HG03064 (cell line): ENCODE data around the gene PLXNA4.

Experiments
- ATAC-seq: cut with Tn5 transposase; IDR thresholded peaks from one replicate; pipeline ENCODE4 v1.9.1; 2021; ENCODE audit warnings: low read depth; ENCODE audit not compliant: unreplicated experiment

The PLXNA4 gene

DNA sequence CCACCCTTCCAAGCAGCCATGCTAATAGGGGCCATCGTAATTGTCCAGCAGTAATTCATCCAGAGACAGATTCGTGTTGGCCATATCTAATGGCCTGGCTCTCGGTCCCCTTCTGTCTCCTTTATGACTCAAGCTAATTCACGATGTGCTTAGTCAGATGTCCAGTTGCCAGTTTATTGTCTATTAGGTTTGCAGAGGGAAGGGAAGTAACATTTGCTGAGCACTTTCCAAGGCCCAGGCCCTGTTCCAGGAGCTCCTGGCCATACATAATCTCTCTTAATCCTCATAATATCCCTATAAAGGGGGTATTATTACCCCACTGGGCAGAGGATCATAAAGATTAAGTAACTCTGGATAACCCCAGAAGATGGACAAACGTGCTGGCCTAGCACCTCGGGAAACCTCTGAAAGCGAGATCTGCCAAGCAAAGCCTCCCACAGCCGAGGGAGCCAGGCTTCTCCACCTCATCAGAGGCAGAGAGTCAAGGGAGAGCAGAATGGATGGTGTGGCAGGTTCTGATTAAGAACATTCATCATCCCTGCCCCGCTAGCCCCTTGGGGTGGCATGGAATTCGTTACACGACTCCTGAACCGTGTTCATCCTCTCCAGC lies 153.7 kb downstream of the PLXNA4 start:
- ATAC-seq: no peak

DNA sequence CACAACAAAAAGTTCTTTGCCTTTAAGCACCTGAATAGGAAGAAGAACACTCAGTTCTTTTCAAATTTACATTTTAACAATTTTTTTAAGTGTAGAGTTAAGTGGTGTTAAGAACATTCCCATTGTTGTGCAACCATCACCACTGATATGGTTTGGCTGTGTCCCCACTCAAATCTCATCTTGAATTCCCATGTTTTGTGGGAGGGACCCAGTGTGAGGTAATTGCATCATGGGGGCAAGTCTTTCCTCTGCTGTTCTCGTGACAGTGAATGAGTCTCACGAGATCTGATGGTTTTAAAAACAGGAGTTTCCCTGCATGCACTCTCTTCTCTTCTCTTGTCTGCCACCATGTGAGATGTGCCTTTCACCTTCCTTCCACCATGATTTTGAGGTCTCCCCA lies 155.7 kb downstream of the PLXNA4 start:
- ATAC-seq: no peak

DNA sequence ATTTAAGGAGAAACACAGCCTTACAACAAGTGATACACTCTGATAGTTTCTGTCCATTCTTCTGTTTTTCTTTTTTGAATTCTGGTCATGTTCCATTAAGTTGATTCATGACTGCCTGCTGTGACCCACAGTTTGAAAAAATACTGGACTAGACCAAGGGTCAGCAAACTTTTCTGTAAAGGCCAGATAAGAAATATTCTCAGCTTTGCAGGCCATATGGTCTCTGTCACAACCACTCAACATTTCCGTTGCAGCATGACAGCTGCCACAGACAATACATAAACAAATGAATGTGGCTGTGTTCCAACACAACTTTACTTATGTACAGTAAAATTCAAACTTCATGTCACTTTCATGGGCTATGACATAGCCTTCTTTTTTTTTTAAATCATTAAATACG lies 156.7 kb downstream of the PLXNA4 start:
- ATAC-seq: no peak

DNA sequence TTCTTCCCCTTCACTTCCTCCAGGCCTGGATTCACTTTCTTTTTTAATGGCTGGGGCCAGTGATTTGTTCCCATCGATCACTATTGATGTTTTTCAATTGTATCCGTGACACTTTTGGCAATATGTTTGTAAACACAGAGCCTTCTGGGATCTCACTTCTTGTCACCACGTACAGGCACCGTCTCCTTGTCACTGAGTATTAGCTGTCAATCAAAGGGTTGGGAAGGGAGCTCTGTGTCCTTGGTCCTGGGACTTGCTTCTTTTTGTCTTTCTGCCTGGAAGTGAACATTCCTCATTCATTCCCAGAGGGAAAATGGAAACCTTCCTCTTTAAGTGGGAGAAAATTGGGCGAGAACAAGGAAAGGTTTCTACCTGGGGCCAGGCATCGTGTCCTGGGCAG lies 157.4 kb downstream of the PLXNA4 start:
- no peak for ATAC-seq

DNA sequence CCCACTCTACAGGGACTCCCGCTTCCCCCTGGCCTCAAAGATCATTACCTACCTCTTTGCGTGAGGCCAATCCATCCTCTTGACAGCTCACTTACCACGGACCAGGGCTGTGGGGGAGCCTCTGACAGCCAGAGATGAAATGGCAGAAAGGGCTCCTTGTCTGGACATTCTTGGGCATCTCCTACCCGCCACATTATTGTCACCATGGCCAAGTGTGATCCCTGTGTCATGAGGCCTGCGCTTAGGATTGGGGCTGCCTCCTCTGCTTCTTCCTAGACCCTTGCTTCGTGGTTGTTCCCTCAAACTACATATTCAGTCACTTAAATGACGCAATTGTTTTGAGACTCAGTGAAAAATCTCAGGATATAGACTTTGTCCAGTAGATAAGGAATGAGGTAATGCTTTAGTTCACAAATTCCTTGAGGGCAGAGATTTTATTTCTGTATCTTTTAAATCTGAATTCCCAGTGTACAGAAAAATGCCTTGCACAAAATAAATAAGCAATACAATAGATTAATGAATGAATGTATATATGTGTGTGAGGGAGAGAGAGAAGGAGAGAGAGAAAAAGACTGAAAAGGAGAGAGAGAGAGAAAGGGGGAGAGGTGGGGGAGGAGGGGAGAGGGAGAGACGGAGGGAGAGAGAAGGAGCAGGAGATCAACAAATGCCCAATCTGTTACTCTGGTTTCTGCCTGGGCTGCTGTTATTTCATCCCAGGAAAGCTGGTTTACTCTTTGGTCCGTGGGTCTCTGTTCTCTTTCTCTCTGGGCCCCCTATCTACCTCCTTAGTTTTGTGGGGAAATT lies 159.0 kb downstream of the PLXNA4 start:
- no peak for ATAC-seq

DNA sequence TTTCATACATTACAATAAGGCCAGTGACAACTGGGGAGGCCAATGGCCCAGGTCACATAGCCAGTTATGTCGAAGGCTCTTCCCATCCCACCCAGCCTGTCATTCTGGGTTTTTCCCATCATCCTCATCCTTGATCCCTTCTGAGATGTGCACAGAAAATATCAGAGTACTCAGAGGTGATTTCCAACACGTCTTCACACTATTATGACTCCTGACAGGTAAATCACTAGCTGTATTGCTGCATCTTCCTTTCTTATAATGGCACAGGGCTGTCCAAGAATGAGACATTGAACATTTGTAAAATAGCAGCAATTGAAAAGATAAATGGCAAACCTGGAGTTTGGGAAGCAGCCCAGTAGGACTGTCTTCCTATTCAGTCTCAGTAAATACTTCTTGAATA lies 159.9 kb downstream of the PLXNA4 start:
- ATAC-seq: no peak

DNA sequence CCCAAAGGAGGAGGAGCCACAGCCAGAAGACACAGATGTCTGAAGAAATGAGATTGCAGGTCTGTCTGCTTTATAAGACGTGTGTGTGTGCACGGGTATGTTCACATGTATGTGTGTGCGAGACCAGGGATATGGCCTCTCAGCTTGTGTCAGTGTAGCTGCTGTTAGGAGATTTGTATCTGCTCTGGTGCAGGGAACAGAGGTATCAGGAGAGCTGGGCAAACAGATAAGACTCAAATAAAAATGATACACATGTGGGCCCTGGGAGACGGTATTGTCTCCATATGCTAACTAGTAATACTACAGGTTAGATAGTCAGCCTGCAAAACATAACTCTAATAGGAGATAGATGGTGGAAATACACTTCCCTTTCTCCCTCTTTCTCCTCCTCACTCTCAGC lies 161.0 kb downstream of the PLXNA4 start:
- no peak for ATAC-seq

DNA sequence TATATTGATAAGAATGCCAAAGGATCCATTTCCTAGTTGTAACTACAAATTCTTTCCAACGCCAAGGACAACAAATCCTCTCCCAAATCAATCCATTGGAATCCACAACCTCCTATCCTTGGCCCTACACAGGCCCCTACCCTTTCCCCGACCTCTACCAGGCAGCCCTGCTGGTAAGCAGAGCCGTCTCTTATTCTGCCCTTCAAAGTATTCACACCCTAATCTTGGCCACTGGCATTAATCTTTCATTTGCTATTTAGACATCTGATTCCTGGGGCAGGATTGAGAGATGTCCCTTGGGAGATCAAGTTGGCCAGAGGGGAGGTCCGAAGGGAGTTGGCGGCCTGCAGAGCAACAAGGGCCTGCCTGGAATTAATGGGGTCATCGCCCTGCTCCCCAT lies 161.4 kb downstream of the PLXNA4 start:
- ATAC-seq: no peak

DNA sequence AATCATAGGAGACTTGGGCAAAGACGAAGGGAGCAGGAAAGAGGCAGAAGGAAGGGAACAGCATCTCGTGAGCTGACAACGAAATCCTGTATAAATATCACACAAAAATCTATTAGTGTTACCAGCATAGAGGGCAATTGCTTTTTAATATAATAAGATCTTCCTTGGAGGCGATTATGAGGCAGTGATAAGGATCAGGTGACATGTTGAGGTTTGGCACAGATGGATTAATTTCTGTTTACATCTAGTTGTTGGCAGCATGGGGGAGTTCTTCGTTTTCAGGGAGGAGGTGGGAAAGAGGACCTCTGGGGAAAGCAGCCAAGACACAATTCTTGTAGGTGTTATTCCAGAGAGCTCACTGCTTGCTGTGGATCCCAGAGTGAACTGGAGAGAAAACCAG lies 163.8 kb downstream of the PLXNA4 start:
- no peak for ATAC-seq

DNA sequence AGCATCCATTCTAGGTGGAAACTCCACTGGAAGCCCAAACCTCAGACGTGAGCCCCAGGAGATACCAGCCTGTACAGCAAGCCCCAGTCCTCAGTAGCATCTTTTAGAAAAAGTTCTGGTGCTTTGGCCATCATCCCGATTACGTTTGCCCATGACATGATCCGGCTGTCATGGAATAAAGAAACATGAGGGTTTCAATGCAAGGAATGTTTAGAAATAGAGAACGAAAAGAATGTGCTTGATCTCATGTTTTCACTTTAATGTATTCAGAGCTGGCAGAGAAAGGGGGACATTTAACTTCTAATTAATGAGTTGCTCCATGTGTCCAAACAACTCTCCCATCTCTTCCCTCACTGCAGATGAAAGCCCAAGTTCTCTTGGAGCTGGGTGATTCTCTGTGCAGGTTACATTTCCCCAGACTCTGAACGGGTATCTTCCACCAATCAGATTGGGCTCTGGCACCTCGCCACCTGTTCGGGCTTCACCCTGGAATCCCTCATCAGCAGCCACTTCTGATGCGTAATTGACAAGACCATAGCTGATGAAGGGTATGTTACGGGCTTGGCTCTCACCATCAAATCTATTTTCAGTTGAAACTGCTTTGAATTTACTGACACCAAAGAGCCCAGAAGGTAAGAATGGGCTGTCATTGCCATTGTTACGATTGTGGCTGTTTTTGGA lies 165.3 kb downstream of the PLXNA4 start:
- no peak for ATAC-seq

DNA sequence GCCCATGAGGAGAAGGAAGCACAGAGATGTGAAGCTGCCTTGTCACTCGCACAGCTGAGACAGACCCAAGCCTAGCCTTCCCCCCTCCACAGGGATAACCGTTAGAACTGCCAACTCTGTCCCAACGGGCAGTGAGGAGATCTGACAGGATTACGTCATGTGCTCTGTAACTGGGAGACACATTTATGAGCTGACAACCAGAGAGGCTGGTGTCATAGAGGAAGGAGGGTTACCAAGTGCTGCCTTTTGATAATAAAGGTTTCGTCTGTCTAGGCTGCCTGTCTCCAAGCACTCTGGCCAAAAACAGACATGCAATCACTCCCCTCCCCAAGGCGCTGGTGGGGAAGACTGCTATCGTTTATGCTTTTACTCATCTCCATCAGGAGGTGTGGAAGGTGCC lies 165.9 kb downstream of the PLXNA4 start:
- ATAC-seq: no peak

DNA sequence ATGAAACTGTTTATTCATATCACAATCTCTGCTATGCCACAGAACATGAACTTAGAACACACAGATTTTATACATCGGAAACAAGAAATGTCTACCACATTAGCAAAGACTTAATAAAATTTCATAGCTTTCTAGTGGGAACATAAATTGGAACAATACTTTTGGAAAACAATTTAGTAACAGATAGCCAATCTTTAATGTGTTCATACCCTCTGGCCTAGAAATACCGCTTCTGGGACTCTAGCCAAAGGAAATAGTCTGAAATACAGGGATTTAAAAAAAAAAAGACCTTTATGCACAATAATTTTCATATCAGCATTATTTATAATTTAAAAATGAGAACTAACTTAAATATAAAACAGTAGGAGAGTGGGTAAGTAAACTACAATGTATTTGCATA lies 168.5 kb downstream of the PLXNA4 start:
- ATAC-seq: no peak

DNA sequence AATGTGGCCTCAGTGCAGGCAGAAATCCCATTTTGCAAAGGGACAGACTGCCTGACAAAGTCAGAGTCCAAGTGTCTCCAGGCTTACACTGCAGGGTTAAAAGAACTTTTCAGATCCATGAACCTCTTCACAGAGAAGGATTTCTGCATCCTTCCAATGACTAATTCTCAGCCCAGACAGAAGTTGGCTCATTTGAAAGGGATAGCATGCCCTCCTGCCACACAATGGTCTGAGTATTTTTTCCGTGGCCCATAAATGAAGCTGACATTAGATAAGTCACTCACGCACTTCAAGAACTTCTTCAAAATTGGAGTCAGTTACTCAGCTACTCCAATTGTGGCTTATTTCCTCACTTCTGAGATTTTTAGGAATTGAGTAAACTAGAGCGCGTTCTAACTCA lies 170.2 kb downstream of the PLXNA4 start:
- no peak for ATAC-seq

DNA sequence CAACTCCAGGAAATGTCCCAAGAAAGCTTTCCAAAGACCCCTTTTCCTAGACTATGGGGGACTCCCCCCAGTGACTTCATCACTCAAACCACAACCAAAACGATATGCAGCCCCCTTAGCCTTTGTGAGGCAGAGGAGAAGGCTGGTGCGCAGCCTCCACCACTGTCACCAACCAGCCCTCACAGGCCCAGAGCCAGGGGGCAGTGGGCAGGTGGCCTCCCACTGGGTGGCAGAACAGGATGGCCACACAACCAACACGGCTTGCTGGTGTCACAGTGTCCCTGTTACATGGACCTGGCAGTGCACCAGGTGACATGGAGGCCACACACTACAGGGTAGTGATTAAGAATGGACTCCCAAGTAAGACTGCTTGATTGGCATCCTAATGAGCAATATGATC lies 172.0 kb downstream of the PLXNA4 start:
- ATAC-seq: no peak

DNA sequence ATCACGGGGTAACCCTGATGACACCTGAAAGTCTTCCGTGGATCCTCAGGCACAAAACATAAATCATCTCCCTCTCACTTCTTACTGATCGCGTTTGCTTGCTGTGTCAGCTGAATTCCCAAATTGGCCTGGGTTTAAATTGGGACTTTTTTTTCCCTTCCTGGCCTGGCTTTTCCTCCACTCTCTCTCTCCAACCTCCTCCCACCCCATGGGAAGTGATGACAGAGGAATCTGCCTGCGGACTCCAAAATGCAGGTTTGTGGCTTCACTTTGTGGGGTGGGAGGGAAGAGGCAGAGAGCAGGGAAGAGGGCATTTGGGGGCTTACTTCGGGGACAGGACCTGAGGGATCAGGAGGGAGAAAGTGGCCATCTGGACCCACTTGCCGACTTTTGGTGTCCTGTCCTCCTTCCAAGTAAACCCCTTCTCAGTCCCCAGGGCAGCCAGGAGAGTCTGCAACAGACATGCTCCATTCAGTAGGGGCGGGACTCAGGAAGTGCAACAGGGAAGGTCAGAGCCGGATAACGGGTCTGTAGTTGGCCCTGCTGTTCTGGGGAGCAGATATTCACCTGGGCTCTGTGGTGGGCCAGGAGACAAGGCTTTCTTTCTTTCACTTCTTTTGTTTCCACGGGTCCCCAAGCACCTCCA lies 172.7 kb downstream of the PLXNA4 start:
- no peak for ATAC-seq

DNA sequence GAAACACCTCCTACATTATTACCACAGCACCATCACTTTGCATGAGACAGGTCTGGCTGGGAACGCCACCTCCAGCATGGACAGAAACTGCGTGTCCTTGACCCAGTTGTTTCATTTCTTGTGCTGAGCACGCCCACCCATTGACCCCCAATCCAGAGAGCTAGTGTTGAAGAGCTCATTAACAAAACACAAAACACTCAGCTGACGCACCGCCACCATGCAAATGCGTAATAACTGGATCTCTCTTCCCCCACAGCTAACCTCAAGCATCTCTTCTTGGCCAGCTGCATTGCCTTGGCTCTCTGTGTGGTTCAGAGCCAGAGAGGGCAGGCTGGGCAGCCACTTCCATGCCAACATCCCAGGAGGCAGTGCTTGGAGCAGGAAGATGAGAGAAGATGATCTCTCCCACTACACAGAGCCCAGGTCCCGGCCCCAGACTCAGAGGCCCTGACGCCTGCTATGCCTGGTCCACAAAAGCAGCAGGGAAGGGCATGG lies 173.5 kb downstream of the PLXNA4 start:
- no peak for ATAC-seq

DNA sequence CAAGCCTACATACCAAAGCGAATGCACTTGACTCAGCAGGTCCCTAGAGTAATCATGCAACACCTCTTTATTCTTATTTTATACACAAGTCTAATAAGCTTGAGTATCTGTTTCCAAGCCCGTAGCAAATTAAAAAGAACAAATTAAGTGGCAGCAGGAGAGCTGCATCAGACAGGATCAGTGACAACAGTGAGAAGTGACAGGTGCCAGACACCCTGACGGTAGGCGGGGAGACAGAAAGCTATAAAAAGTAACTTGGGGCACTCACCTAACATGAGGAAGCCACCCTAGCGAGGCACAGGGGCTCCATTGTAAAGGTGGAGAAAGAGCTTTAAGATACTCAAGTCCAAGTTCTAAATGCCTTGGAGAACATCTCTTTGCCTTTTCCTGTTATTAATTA lies 174.2 kb downstream of the PLXNA4 start:
- no peak for ATAC-seq

DNA sequence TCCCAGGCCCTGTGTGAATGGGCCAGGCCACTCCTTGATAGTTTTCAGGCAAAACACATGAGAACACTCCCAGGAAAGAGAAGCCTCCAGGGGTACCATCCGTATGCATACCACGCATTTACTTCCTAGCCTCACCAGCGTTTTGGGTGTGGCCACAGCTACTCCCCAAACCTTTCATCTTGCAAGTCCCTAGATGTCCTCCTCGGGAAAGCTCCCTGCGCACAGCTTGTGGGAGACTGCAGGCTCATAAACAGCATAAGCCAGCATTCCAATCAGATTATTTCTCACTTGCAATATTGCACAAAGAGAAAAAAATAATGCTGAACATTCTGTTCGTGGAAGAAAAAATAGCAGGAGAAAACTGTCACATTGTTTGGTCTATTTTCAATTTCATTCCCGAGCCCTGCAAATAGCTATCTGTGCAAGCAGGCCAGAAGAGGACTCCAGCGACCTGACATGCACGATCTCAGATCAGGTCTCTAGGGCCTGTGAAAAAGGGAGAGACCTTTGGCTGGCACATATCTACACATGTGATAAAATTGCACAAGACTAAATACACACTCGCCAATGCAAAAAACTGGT lies 175.6 kb downstream of the PLXNA4 start:
- no peak for ATAC-seq

DNA sequence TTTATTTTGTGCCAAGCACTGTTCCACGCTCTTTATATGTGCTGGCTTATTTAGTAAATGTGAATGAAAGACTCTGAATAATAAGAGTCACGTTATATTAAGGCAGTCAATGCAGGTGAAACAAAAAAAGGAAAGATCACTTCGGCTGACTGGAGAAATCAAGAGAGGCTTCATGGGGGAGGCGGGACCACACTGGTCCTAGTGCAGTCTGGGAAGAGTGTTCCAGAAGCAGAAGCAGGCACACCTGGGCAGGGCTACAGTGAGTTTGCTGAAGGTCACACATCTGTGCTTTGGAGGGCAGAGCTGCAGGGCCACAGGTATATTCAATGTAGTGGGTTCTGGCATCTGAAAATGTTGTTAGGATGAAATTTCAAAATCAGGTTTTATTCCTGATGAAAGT lies 176.9 kb downstream of the PLXNA4 start:
- ATAC-seq: no peak

DNA sequence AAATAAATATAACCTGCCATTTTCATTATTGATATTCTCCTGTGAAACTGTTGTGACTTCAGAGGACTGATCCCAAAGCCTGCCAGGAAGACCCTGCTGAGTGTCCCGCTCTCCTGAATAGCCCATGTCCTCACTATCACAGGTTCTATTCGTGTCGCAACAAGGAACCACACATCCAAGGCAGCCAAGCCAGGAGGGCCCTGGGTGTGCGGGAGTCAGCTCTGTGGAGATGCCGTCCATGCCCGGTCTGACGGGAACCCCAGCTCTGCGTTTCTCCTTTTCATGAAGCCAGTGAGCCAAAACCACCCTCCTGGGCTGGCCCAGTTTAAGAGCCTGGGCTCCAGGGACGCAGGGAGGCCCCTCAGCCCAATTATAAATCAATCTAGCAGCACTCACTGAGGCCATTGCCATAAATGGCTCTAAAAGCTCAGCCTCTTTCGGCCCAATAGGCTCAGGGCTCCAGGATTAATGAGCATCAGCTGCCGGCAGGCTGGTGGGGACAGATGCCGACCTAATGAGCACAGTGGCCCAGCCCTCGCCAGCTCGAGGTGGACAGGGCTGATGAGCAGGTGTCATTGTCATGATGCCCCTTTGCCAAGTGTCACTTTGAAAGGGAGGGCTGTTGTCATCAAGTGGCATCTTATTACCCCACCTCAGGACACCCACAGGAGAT lies 177.9 kb downstream of the PLXNA4 start:
- no peak for ATAC-seq
